Activated T-helper 1 cell treated with anti-CD3 and anti-CD28 coated beads, Interleukin-2, amount 50 U/mL, for 16 hours (primary cell): ENCODE data around the gene CTXND1.

Source experiments
- DNase-seq, 2 donors: peaks; one replicate each; pipeline ENCODE4 v3.0.0-alpha.2; 2020; ENCODE audit warnings: low read depth in 1 of 2, low spot score in 1 of 2

The CTXND1 gene

GRCh38 chr15:80259942-80260510 is 8.0 kb upstream of the CTXND1 start:
- DNase-seq = no peak

- no peak for DNase-seq
These were observed 439 bp downstream of the CTXND1 start for GRCh38 chr15:80251428-80252120.

GRCh38 chr15:80250614-80251427 is 1.2 kb downstream of the CTXND1 start:
- no peak for DNase-seq

GRCh38 chr15:80249973-80250372 is 2.0 kb downstream of the CTXND1 start:
- no peak for DNase-seq

GRCh38 chr15:80247320-80247719 is 4.7 kb downstream of the CTXND1 start:
- no peak for DNase-seq

GRCh38 chr15:80246425-80246894 is 5.6 kb downstream of the CTXND1 start:
- DNase-seq = no peak

- no peak for DNase-seq
These were observed 9.2 kb downstream of the CTXND1 start for GRCh38 chr15:80242802-80243201.

GRCh38 chr15:80242132-80242769 is 9.8 kb downstream of the CTXND1 start:
- DNase-seq = no peak

- DNase-seq = no peak
These were observed 10.5 kb downstream of the CTXND1 start for GRCh38 chr15:80241508-80241907.

GRCh38 chr15:80240276-80240675 is 11.7 kb downstream of the CTXND1 start:
- no peak for DNase-seq

GRCh38 chr15:80234883-80235282 is 17.1 kb downstream of the CTXND1 start:
- no peak for DNase-seq

- no peak for DNase-seq
These were observed 18.4 kb downstream of the CTXND1 start for GRCh38 chr15:80233581-80233980.

- no peak for DNase-seq
These were observed 20.6 kb downstream of the CTXND1 start for GRCh38 chr15:80231371-80231770.

- DNase-seq = no peak
These were observed 22.9 kb downstream of the CTXND1 start for GRCh38 chr15:80228959-80229610.

- DNase-seq = no peak
These were observed 32.1 kb downstream of the CTXND1 start for GRCh38 chr15:80219955-80220354.

GRCh38 chr15:80217327-80217900 is 34.6 kb downstream of the CTXND1 start:
- DNase-seq = no peak

- DNase-seq = no peak
These were observed 35.1 kb downstream of the CTXND1 start for GRCh38 chr15:80216911-80217310.

GRCh38 chr15:80216141-80216540 is 35.9 kb downstream of the CTXND1 start:
- DNase-seq = no peak

GRCh38 chr15:80214910-80215309 is 37.1 kb downstream of the CTXND1 start:
- DNase-seq = no peak

- no peak for DNase-seq
These were observed 40.0 kb downstream of the CTXND1 start for GRCh38 chr15:80211976-80212375.
